Measurements from ENCODE around the gene HEATR5B. TPM values are rescaled to one million over a fixed set of nuclear protein-coding genes. Genes with fewer than 3 reads are reported as not detected.

HEATR5B gene
- total and polyA plus RNA-seq, 7 donors: 3.0 to 6.9 (median 5.4) TPM

GRCh38 chr2:37026050-37026449 is 58.1 kb downstream of the HEATR5B start:
- ATAC-seq (peak in 1 of 4 donors; percentile 31), DNase-seq (no peak)
- no peak for TF ChIP-seq CTCF (IDR thresholded peaks at IDR 0.05)
- Histone ChIP-seq H3K27ac (no peak overlapping the region), H3K9me3 (no peaks in the 10 kb centered on the region), H3K36me3 (ENCODE audit: insufficient read depth in 1 of 2, low read depth in 1 of 2) (peaks cover 0 to 48% of the 10 kb centered on the region in 2 donors), H3K4me1 (peaks cover 7% of the 10 kb centered on the region), H3K4me3 (no peak overlapping the region), H3K27me3 (ENCODE audit: insufficient read depth in 3 of 3, low read length in 2 of 3) (no peaks in the 10 kb centered on the region)
- WGBS, 3 donors: 80 to 87% (median 83%) methylated on average over 5 of the region's 5 CpGs
- intact Hi-C loops (cut with DNase I): loop anchor here in 1 of 2 donors (10.0 kb wide), 1 partner anchor 241 kb away; no protein-coding TSS in a partner anchor

- H3K4me3 ChIP-seq: no peak overlapping the region
- peaks cover 3 to 66% of the 10 kb centered on the region in 2 donors for H3K36me3 ChIP-seq (ENCODE audit: insufficient read depth in 1 of 2, low read depth in 1 of 2)
- peaks cover 15% of the 10 kb centered on the region for H3K4me1 ChIP-seq
- ATAC-seq (peak in 3 of 4 donors; percentile 27 to 62 (median 46)), DNase-seq (no peak)
- no peaks in the 10 kb centered on the region for H3K27me3 ChIP-seq (ENCODE audit: insufficient read depth in 3 of 3, low read length in 2 of 3)
- no peak for TF ChIP-seq CTCF (IDR thresholded peaks at IDR 0.05)
- intact Hi-C loops (cut with DNase I): loop anchor here in 1 of 2 donors (10.0 kb wide), 1 partner anchor 236 kb away; no protein-coding TSS in a partner anchor
- H3K9me3 ChIP-seq: no peaks in the 10 kb centered on the region
- 87 to 89% (median 88%) methylated on average over 5 of the region's 5 CpGs for WGBS, 3 donors
- H3K27ac ChIP-seq: peak overlapping the region; percentile 62
Measured at GRCh38 chr2:37020887-37021796, 63.0 kb downstream of the HEATR5B start.

- WGBS, 3 donors: 20 to 29% (median 23%) methylated on average over 5 of the region's 5 CpGs
- Histone ChIP-seq H3K9me3 (no peaks in the 10 kb centered on the region), H3K4me1 (peaks cover 15% of the 10 kb centered on the region), H3K27me3 (ENCODE audit: insufficient read depth in 3 of 3, low read length in 2 of 3) (no peaks in the 10 kb centered on the region), H3K27ac (peak overlapping the region; percentile 62), H3K4me3 (no peak overlapping the region), H3K36me3 (ENCODE audit: insufficient read depth in 1 of 2, low read depth in 1 of 2) (peaks cover 3 to 66% of the 10 kb centered on the region in 2 donors)
- ATAC-seq (peak; percentile 90 to 97 (median 96)), DNase-seq (peak; percentile 72 to 87)
- intact Hi-C loops (cut with DNase I): loop anchor here in 1 of 2 donors (10.0 kb wide), 1 partner anchor 236 kb away; no protein-coding TSS in a partner anchor
- no peak for TF ChIP-seq CTCF (IDR thresholded peaks at IDR 0.05)
Measured at GRCh38 chr2:37020212-37020886, 63.8 kb downstream of the HEATR5B start.

GRCh38 chr2:37013315-37013641 is 70.9 kb downstream of the HEATR5B start:
- no peak for TF ChIP-seq CTCF (IDR thresholded peaks at IDR 0.05)
- Histone ChIP-seq H3K27ac (no peak overlapping the region), H3K36me3 (ENCODE audit: insufficient read depth in 1 of 2, low read depth in 1 of 2) (peaks cover 0 to 98% of the 10 kb centered on the region in 2 donors), H3K4me1 (no peaks in the 10 kb centered on the region), H3K27me3 (ENCODE audit: insufficient read depth in 3 of 3, low read length in 2 of 3) (no peaks in the 10 kb centered on the region), H3K4me3 (no peak overlapping the region), H3K9me3 (no peaks in the 10 kb centered on the region)
- no peak for DNase-seq
- intact Hi-C loops (cut with DNase I): no loop called here
- WGBS, 3 donors: 94 to 96% (median 95%) methylated on average over 4 of the region's 4 CpGs
- ATAC-seq: no peak

All from psoas muscle (tissue), 8 donors.